HepG2 (cell line): ENCODE measurements around the gene CDH11. TPM values are rescaled to one million over a fixed set of nuclear protein-coding genes. Genes with fewer than 3 reads are reported as not detected.

Experiments
- ATAC-seq: fragments of 200-7000 bp; cut with Tn5 transposase; 3 replicates; pipeline ENCODE4 v1.9.1; 2020; ENCODE audit warnings: mild to moderate bottlenecking, moderate library complexity
- BruUV-seq: library from RNA; stranded (reverse); fragments of 400-500 nt; replicated peaks from 2 replicates; lab custom pipeline; 2021; lab: Mats Ljungman, UMichigan
- CTCF ChIA-PET: fragments of 300-600 bp; formaldehyde crosslinking; extraction: SDS; loops from one replicate; lab custom pipeline; 2021; ENCODE audit warnings: low total read pairs, inconsistent platforms, low intra/inter-chr PET ratio; lab: Yijun Ruan, JAX
- POLR2A ChIA-PET: fragments of 350-600 bp; sonication (Branson Sonifier 250); formaldehyde crosslinking; loops from one replicate; lab custom pipeline; 2020; ENCODE audit warnings: antibody characterized with exemption, inconsistent platforms; lab: Yijun Ruan, JAX
- DNase-seq: peaks from one replicate; pipeline ENCODE4 v3.0.0-alpha.2; 2015; ENCODE audit warnings: low spot score
- FAIRE-seq: peaks from 3 replicates; lab custom pipeline; 2011; peaks lifted over from hg19 to GRCh38; lab: Jason Lieb, UNC
- H2AFZ ChIP-seq: one replicate; pipeline ENCODE4 v1.6.1; 2011; ENCODE audit warnings: low read length, inconsistent platforms
- H3K27ac ChIP-seq: fragments of 300-600 bp; 3 replicates; pipeline ENCODE4 v1.8.0; 2011; ENCODE audit warnings: mixed run types, mild to moderate bottlenecking, mixed read lengths, low read length, inconsistent platforms; ENCODE audit not compliant: insufficient read depth; ENCODE audit errors: extremely low read length
- H3K27me3 ChIP-seq, 2 experiments: fragments of 200-600 bp in 1 of 2; 2 replicates in 1 of 2; 3 replicates in 1 of 2; pipeline versions ENCODE4 v1.6.0 to v1.8.0; 2011; ENCODE audit warnings: low read length in 2 of 2, mild to moderate bottlenecking in 2 of 2, moderate library complexity in 2 of 2, inconsistent platforms in 1 of 2; ENCODE audit not compliant: insufficient read depth in 2 of 2, control insufficient read depth in 1 of 2
- H3K36me3 ChIP-seq, 2 experiments: fragments of 200-600 bp in 1 of 2; replicated peaks in 1 of 2; 2 replicates in 1 of 2; 3 replicates in 1 of 2; pipeline versions ENCODE4 v1.5.1 to v1.8.0; 2011; ENCODE audit warnings: low read length in 2 of 2, inconsistent platforms in 1 of 2; ENCODE audit not compliant: insufficient read depth in 2 of 2, control insufficient read depth in 1 of 2
- H3K4me1 ChIP-seq: 2 replicates; pipeline ENCODE4 v1.5.1; 2012; ENCODE audit warnings: low read length, inconsistent platforms; ENCODE audit not compliant: insufficient read depth
- H3K4me2 ChIP-seq: 2 replicates; pipeline ENCODE4 v1.6.0; 2011; ENCODE audit warnings: low read depth, low read length, inconsistent platforms
- H3K4me3 ChIP-seq, 3 experiments: fragments of 200-600 bp in 1 of 3; sonication (generic), shearing (Covaris generic) in 1 of 3; replicated peaks in 1 of 3; 2 replicates each; pipeline ENCODE4 v1.5.1; 2011 to 2016; ENCODE audit warnings: low read length in 3 of 3, inconsistent platforms in 2 of 3, low read depth in 2 of 3, mild to moderate bottlenecking in 2 of 3, control low read depth in 1 of 3, mixed read lengths in 1 of 3; ENCODE audit not compliant: insufficient read depth in 1 of 3
- H3K79me2 ChIP-seq: one replicate; pipeline ENCODE4 v1.6.1; 2011; ENCODE audit warnings: low read length, inconsistent platforms; ENCODE audit not compliant: insufficient read depth
- H3K9ac ChIP-seq: 2 replicates; pipeline ENCODE4 v1.6.0; 2011; ENCODE audit warnings: mild to moderate bottlenecking, low read depth, low read length, inconsistent platforms; ENCODE audit not compliant: insufficient read depth
- H3K9me3 ChIP-seq: 2 replicates; pipeline ENCODE4 v1.5.1; 2012; ENCODE audit warnings: mild to moderate bottlenecking, low read length
- H4K20me1 ChIP-seq: 2 replicates; pipeline ENCODE4 v1.6.0; 2011; ENCODE audit warnings: inconsistent platforms, mild to moderate bottlenecking, low read length, moderate library complexity; ENCODE audit not compliant: insufficient read depth
- ARID3A ChIP-seq: IDR thresholded peaks from 2 replicates; pipeline ENCODE4 v1.6.1; 2012; ENCODE audit warnings: low read depth, low read length, improper control_type of control experiment
- FOXP1 ChIP-seq, 2 experiments: fragments of 450-650 bp in 1 of 2; IDR thresholded peaks; 2 replicates each; pipeline ENCODE4 v1.6.1; 2017 to 2018; ENCODE audit warnings: antibody characterized with exemption in 1 of 2
- HNRNPK ChIP-seq: fragments of 200-400 bp; formaldehyde crosslinking; IDR thresholded peaks from 2 replicates; pipeline ENCODE4 v1.6.1; 2018; ENCODE audit warnings: low read length, low read depth, moderate library complexity, mild to moderate bottlenecking; ENCODE audit not compliant: poor library complexity, severe bottlenecking
- HOXA9 ChIP-seq: sonication (generic); formaldehyde crosslinking; IDR thresholded peaks from 2 replicates; pipeline ENCODE4 v1.8.1; 2022; ENCODE audit warnings: missing genetic modification reagents, mild to moderate bottlenecking, moderate library complexity, borderline replicate concordance
- NCOA2 ChIP-seq: sonication (generic); formaldehyde crosslinking; IDR thresholded peaks from 2 replicates; pipeline ENCODE4 v1.8.0; 2022; ENCODE audit warnings: inconsistent platforms
- PAX8 ChIP-seq: sonication (generic); formaldehyde crosslinking; IDR thresholded peaks from 2 replicates; pipeline ENCODE4 v1.8.0; 2022; ENCODE audit warnings: mild to moderate bottlenecking, missing genetic modification reagents, borderline replicate concordance
- PLRG1 ChIP-seq: fragments of 450-650 bp; conservative IDR thresholded peaks from 2 replicates; pipeline ENCODE4 v1.6.1; 2016
- RORA ChIP-seq: sonication (generic); formaldehyde crosslinking; IDR thresholded peaks from 2 replicates; pipeline ENCODE4 v1.5.0; 2020; ENCODE audit warnings: mild to moderate bottlenecking, missing genetic modification reagents, moderate library complexity
- SRSF9 ChIP-seq: fragments of 200-400 bp; formaldehyde crosslinking; IDR thresholded peaks from 2 replicates; pipeline ENCODE4 v1.6.1; 2018; ENCODE audit warnings: borderline replicate concordance, mild to moderate bottlenecking, low read depth, low read length; ENCODE audit not compliant: insufficient read depth, poor library complexity, severe bottlenecking
- ZNF101 ChIP-seq: sonication (generic); formaldehyde crosslinking; IDR thresholded peaks from 2 replicates; pipeline ENCODE4 v1.4.0; 2020; ENCODE audit warnings: mild to moderate bottlenecking, low read depth, missing genetic modification reagents, borderline replicate concordance
- ZNF460 ChIP-seq: sonication (generic); formaldehyde crosslinking; IDR thresholded peaks from 2 replicates; pipeline ENCODE4 v1.5.1; 2020; ENCODE audit warnings: missing genetic modification reagents, mild to moderate bottlenecking, borderline replicate concordance
- ZNF557 ChIP-seq: sonication (generic); formaldehyde crosslinking; IDR thresholded peaks from 2 replicates; pipeline ENCODE4 v1.4.0; 2020; ENCODE audit warnings: missing genetic modification reagents
- ZNF704 ChIP-seq: sonication (generic); formaldehyde crosslinking; IDR thresholded peaks from 2 replicates; pipeline ENCODE4 v1.8.1; 2023; ENCODE audit warnings: mild to moderate bottlenecking, inconsistent platforms, moderate library complexity, missing genetic modification reagents, borderline replicate concordance
- ZNF747 ChIP-seq: sonication (generic); formaldehyde crosslinking; IDR thresholded peaks from 2 replicates; pipeline ENCODE4 v1.8.1; 2023; ENCODE audit warnings: missing genetic modification reagents, mild to moderate bottlenecking, borderline replicate concordance
- ZNF776 ChIP-seq: sonication (generic); formaldehyde crosslinking; IDR thresholded peaks from 2 replicates; pipeline ENCODE4 v1.4.0; 2020; ENCODE audit warnings: mild to moderate bottlenecking, missing genetic modification reagents
- ZSCAN12 ChIP-seq: sonication (generic); formaldehyde crosslinking; IDR thresholded peaks from 2 replicates; pipeline ENCODE4 v1.9.0; 2021; ENCODE audit warnings: mild to moderate bottlenecking, missing genetic modification reagents
- WGBS: methylation state at CpG from one replicate; pipeline ENCODE4 v1.1.6; 2017; ENCODE audit warnings: low lambda C conversion rate; 5-methylcytosine and 5-hydroxymethylcytosine counted together
- in situ Hi-C: cut with HindIII; loops from 2 replicates; pipeline ENCODE4 v1.10.0; 2017; ENCODE audit warnings: low pct_unique_long_range_greater_than_20kb; ENCODE audit not compliant: extremely low pct_ligation_motif_present
- intact Hi-C: fragments of 100-400 bp; cut with micrococcal nuclease; formaldehyde crosslinking; loops from one replicate; pipeline ENCODE4 v1.10.0; 2022; ENCODE audit not compliant: unreplicated experiment
- polyA plus RNA-seq, 8 experiments: library from polyadenylated mRNA; depleted of rRNA in 3 of 8; stranded (reverse) in 7 of 8; unstranded in 1 of 8; fragments of >200 nt; fragmentation: Illumina TruSeq in 4 of 8; extraction: Trizol in 4 of 8; gene quantifications; 2 replicates each; pipeline versions ENCODE4 v1.2.1 to v1.2.3, GENCODE V29; 2011 to 2016; ENCODE audit warnings: low read depth in 4 of 8, missing spikeins in 1 of 8, mixed read lengths in 1 of 8; ENCODE audit not compliant: insufficient read depth in 1 of 8
- total RNA-seq, 5 experiments: library from RNA; depleted of rRNA; stranded (reverse); fragments of >200 nt; fragmentation: Illumina TruSeq; extraction: Trizol; gene quantifications; 2 replicates each; pipeline ENCODE4 v1.2.3, GENCODE V29; 2016; ENCODE audit warnings: low read depth in 1 of 5

The CDH11 gene
- total and polyA plus RNA-seq, 2 of the 13 experiments (the other 11 are each of a cell fraction or from before 2014, with no cell fraction given): not detected

GRCh38 chr16:64919929-64920607 lies 201.8 kb downstream of the CDH11 start:
- no peak overlapping the region for H3K27ac ChIP-seq
- 0% methylated on average over 2 of the region's 2 CpGs for WGBS

More at GRCh38 chr16:64919929-64920607, 201.8 kb downstream of the CDH11 start:
- ChIA-PET CTCF (no interaction called here), POLR2A (no interaction called here)
- Histone ChIP-seq H3K4me1 (no peaks in the 10 kb centered on the region), H3K79me2 (no peaks in the 10 kb centered on the region), H3K9ac (no peak overlapping the region), H3K27me3 (no peaks in the 10 kb centered on the region), H3K4me2 (no peak overlapping the region), H3K4me3 (no peak overlapping the region), H3K36me3 (no peaks in the 10 kb centered on the region), H3K9me3 (peaks cover 80% of the 10 kb centered on the region), H2AFZ (no peak overlapping the region), H4K20me1 (no peaks in the 10 kb centered on the region)
- intact Hi-C loops: loop anchor here (10.0 kb wide), 1 partner anchor 1615 kb away; no protein-coding TSS in a partner anchor
- BruUV-seq: no TSS peak
- FAIRE-seq: no peak
- no peak for DNase-seq
- ATAC-seq: no peak
- in situ Hi-C loops: no loop called here
- TF ChIP-seq HOXA9: no peak
- no peak for TF ChIP-seq RORA (CRISPR knock-in tag)
- TF ChIP-seq SRSF9: no peak
- TF ChIP-seq FOXP1 (IDR thresholded peaks at IDR 0.05): no peak
- TF ChIP-seq FOXP1 (CRISPR knock-in tag; IDR thresholded peaks at IDR 0.05): no peak
- TF ChIP-seq ZNF460 (CRISPR knock-in tag): no peak
- no peak for TF ChIP-seq ZNF557 (CRISPR knock-in tag)
- TF ChIP-seq ZNF747 (CRISPR knock-in tag): no peak
- TF ChIP-seq ARID3A: no peak
- TF ChIP-seq ZSCAN12 (CRISPR knock-in tag): no peak
- no peak for TF ChIP-seq ZNF704 (CRISPR knock-in tag)
- TF ChIP-seq PAX8 (CRISPR knock-in tag): no peak
- no peak for TF ChIP-seq ZNF776
- no peak for TF ChIP-seq NCOA2 (CRISPR knock-in tag)
- TF ChIP-seq ZNF101 (CRISPR knock-in tag): no peak
- no peak for TF ChIP-seq PLRG1
- no peak for TF ChIP-seq HNRNPK
